Lung (tissue), 4 donors: ENCODE data around the gene SFXN1. TPM values are rescaled to one million over a fixed set of nuclear protein-coding genes. Genes with fewer than 3 reads are reported as not detected.

Experiments
- polyA plus RNA-seq, 2 donors: library from polyadenylated mRNA; stranded (reverse); fragments of 200-250 nt; gene quantifications; one replicate each; pipeline ENCODE4 v1.2.1, GENCODE V29; 2013
- total RNA-seq, 2 donors: library from RNA; depleted of rRNA in 1 of 2; stranded (reverse); fragments of >200 nt in 1 of 2; gene quantifications; one replicate each; pipeline ENCODE4 v1.2.1, GENCODE V29; 2014 to 2021
- donor health status: Bipolar disorder and iron deficiency.
- donor health status: healthy.
- donor health status: DM: yes; HTN: yes; CAD: no.

SFXN1 gene
- total and polyA plus RNA-seq, 4 donors: 5.7 to 42.2 (median 19.0) TPM

Other genes with a start within 250 kb of the SFXN1 start
- 1 to 10 TPM in 1 of 2 donors, under 1 TPM in 1; 0.83 to 1.5 TPM for gene DRD1, start 34.4 kb upstream of the SFXN1 start, total RNA-seq
- gene DRD1, start 34.4 kb upstream of the SFXN1 start, polyA plus RNA-seq: under 1 TPM; 0.12 to 0.23 TPM
- gene HRH2, start 179.5 kb downstream of the SFXN1 start, total RNA-seq: 10 to 100 TPM in 1 of 2 donors, 1 to 10 TPM in 1; 8.4 to 11.3 TPM
- gene HRH2, start 179.5 kb downstream of the SFXN1 start, polyA plus RNA-seq: 10 to 100 TPM in 1 of 2 donors, 1 to 10 TPM in 1; 1.8 to 36.1 TPM